Activated CD8-positive, alpha-beta memory T cell treated with anti-CD3 and anti-CD28 coated beads, Interleukin-2, amount 50 U/mL, for 4 hours (primary cell): ENCODE data around the gene CNDP2.
"Not testable (repeated sequence)": the region's sequence is repeated elsewhere in the genome, so short reads cannot be mapped to it uniquely, and the experiment has no call there.

Source experiments
- DNase-seq: peaks from one replicate; pipeline ENCODE4 v3.0.0-alpha.2; 2020

Gene CNDP2

DNA sequence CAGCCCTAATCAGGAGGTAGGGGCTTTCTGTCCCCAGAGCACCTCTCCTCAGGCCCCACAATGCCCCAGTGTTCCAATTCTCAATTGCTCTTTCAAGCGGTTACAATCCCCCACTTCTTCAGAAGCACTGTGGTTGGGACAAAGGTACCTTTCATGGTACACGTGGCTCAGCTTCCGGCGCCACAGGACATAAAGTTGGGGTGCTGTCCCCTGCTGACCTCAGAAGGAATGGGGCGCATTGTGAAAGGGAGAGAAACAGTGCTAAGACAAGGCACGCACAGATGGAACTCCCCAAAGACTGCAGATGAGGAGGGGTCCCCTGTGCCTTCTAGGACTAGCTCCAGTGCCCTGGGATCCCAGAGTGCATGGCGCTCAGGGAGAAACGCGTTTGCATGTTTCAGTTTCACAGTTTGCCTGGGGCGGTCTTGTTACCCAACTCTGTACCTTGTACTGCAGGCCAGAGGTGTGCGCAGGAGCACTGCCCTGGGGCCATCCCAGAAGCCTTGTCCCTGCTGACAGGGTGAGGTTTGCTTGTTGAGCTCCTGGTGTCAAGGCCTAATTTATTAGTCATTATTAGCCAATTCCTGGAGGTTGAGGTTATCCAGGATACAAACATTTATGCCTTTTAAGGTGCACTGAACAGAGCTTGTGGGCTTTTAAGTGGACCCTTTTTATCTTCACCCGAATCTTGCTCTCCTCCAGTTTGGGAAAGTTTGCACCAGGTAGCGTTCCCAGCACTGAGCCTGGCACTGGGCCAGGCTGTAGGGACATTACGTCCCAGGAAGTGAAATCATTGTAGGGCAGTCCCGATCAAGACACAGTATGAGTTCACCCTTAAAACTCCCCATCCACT, 45.8 kb downstream of the CNDP2 start:
- DNase-seq: no peak

DNA sequence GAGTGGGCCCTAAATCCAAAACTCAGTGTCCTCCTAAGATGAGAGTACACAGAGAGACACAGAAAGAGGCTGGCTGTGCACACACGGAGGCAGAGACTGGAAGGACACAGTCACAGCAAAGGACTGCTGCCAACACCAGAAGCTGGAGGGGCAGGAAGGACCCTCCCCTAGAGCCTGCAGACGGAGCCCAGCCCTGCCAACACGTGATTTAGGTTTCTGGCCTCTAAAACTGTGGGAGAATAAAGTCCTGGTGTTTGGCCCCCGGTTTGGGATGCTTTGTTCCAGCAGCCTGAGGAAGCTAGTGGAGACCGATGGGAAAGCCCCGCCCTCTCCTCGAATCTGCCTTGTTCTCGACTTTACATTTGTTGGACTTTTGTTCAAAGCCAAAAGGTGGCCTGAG, 48.7 kb downstream of the CNDP2 start:
- DNase-seq: no peak

DNA sequence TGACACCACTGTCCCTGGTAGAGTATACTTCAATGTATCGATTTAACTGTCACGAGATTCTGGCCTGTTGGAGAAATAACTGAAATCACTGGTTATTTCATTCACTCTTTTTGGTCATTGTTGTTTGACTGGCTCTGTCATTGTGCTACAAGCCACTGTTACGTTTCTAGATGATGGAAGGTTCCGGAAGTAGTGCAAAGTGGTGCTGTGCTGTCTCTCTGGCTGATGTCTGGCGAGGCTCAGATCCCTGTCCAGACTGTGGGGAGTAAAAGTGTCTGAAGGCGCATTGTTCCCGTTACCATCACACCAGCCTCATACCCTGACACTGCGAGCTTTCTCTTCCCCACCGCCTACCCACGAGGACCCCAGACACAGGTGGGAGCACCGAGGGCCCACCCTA, 49.8 kb downstream of the CNDP2 start:
- DNase-seq: no peak

DNA sequence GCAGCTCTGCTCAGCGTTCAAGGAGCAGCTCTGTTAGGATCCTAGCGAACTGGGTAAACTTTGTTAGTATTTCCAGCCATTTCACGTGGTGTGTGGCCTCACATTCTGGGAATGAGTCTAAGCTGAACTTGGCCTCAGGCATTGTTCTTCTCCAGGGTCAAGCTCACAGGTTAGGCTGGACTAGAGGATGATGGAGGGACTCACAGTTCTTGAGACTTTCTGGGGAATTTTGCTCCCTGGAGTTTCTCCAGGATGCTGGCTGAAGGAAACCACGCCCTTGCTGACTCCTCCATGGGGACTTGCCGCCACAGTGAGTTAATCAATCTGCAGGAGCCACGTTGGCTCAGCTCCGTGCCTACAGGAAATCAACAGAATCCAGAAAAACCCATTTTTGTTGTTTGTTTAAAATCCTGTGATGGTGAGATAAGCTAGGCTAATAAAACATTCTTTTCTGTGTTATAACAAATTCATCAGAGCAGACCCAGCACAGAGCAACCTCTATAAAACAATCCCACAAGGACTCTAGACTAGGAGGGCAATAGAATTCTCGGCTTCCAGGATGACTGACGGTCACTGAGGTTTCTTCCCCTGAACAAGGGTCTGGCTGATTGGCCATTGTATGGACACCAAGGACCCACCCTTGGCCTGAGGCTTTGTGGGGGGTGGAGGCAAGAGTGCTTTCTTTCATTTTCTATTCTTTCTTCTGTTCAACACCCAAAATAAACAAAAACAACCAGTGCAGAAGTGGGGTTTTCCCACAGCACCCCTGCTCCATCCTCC, 50.8 kb downstream of the CNDP2 start:
- DNase-seq: no peak

DNA sequence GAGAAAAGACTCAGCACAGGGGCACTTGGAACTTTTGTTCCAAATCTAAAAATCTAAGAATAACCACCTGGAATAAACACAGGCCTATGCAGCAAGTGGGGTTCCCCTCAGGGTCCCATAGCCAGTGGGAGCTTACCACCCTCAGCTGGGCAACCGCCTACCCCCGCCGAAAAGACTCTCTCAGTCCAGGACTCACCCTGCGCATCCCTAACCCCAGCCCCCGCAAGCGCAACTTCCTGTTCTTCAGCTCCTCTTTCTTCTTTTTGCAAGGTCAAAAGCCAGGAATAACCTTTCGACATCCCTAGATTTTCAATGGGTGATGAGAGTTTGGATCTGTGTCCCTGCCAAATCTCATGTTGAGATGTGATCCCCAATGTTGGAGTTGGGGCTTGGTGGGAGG, 51.7 kb downstream of the CNDP2 start:
- no peak for DNase-seq

DNA sequence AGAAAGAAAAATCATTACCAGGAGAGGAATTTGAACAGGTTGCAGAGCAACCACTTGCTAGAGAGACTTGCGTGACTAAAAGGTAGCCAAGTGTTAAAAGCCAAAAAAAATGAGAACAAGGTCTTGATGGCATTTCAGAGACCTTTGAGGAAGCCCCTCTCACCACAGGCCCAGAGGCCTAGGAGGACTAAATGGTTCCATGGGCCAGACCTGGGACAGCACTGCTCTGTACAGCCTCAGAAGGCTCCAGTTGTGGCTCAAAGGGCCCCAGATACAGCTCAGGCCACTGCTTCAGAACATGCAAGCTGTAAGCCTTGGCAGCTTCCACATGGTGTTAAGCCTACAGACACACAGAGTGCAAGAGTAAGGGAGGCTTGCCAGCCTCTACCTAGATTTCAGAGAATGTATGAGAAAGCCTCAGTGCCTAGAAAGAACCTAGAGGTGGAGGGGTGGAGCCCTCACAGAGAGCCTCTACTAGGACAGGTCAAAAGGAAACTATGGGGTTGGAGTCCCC, 53.5 kb downstream of the CNDP2 start:
- no peak for DNase-seq

DNA sequence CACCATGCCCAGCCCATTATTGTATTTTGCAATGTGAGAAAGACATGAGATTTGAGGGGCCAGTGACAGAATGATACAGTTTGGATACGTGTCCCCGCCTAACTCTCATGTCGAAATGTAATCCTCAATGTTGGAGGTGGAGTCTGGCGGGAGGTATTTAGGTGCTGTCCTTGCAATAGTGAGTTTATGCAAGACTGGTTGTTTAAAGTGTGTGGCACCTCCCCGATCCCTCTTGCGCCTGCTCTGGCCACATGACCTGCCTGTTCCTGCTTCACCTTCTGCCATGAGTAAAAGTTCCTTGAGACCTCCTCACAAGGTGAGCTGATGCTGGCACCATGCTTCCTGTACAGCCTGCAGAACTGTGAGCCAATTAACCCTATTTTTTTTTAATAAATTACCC, 54.7 kb downstream of the CNDP2 start:
- no peak for DNase-seq

DNA sequence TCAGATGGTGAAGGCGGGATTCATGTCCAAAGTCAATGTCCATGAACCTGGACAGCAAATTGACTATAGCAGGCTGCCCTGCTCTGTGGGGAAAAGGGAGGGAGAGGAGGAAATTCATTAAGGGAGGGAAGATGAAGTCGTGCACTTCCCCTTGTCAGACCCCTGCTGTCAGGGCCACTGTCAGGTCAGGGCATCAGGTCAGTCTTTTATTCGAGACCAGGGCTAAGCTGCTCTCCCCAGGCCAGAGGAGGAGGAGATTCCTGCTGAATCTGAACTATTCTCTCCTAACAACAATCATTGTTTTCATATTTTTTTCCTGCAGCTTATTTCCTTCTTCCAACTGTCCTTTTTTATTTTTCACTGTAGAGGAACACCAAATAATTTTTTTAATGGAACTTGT, 55.3 kb downstream of the CNDP2 start:
- no peak for DNase-seq

DNA sequence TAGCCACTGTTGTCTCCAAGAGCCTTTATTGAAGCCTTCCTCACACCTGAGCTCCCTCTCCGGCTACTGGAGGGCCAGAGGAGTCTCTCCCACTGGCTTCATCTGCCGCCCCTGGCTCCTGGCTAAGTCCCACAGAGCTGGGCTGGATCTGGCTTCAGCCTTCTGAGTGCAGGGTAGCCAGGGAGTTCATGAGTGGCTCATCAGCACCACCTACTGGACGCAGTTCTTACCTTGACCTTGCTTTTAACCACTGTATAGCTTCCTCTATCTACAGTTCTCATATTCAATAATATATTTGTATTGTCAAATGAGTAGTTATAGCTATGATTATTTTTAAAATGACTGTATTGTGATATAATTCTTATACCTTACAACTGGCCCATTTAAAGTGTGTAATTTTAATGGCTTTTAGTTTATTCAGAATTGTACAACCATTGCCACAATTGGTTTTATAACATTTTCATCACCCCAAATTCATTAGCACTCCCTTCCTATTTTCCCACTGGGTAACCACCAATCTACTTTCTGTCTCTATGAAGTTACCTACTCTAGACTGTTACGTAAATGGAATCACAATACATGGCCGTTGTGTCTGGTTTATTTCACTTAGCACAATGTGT, 55.9 kb downstream of the CNDP2 start:
- DNase-seq: peak; percentile 76

DNA sequence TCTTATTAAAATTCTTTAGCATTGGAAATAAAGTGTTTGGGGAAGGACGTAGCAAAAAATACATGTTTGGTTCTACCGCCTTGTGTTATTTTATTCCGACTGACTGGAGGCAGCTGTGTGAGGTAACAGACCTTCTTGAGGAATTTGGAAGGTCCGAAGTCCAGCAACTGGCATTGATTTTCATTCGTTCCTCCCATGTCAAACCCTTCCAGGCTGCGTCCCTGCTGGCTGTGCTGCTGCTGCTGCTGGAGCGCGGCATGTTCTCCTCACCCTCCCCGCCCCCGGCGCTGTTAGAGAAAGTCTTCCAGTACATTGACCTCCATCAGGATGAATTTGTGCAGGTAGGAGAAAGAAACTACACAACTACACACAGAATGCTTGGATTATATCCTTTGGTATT, 60.0 kb downstream of the CNDP2 start:
- DNase-seq: no peak

DNA sequence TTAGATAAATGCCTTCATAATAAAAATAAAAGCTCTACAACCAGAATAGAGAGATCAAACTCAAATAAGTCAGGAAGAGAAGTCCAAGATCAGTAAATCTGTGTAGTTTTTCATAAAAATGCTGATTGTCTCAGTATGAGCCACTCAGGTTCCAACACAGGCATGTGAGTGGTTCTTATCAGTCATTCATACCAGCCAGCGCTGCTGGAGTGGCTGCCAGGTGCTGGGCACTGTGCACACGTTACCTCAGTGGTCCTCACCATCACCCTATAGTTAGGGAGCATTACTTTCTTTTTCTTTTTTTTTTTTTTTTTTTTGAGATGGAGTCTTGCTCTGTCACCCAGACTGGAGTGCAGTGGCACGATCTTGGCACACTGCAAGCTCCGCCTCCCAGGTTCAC, 61.9 kb downstream of the CNDP2 start:
- no peak for DNase-seq

DNA sequence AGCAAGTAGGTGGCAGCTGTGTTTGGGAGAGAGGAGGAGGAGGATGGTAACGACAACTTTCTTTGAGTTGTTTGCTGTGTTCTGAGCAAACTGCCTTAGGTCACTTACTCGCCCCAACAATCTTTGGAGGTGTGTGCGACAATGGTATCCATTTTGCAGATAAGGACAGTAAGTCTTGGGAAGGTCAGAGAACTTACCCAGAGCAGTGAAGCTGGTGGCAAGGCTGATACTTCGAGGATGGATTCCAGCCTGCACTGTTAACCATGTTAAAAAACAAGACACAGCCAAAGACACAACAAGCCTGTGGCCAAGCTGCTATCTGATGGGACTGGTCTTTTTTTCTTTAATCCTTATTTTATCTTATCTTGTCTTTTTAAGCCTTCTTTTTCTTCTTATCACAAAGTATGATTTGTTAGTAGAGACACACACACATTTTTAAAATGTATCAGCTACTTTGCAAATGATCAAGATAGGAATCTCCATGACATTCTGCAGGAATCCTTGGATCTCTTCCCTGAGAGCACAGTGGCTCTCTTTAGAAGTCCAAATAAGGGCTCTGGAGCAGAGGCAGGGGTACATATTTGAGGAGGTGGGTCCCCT, 66.1 kb downstream of the CNDP2 start:
- no peak for DNase-seq

DNA sequence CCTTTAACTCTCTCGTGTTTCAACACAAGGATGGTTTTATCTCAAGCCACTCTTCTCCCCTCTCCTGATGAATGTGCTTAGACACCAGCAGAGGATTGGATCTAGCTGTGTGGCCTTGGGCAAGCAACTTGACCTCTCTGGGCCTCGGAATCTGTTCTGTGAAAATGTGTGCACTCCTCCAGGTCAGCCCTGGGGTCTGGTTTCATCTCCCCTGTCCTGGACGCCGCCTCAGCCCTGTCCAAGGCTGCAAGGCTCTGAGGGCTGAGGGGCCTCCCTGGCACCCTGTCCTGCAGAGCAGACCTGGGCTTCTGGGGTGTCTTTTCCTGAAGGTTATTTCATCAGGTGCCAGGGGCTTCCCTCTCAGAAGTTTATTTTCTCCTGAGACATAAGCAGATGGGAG, 66.6 kb downstream of the CNDP2 start:
- DNase-seq: no peak

DNA sequence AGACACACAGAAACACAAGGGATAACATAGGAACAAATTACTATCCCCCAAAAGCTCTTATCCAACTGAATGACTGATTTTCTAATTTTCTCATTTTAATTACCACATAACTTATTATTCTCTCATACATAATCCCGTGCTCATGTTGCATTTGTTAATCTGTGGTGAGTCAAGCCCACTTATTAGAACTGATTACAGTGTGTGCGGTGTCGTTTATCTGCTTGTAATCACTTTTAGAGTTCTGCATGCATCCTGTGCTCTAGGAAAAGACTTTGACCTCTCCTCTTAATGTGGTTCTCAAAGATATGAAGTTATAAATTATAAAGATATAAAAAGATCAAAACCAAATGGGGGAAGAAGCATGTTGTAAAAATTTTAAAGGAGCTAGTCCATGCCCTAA, 67.8 kb downstream of the CNDP2 start:
- DNase-seq: no peak

DNA sequence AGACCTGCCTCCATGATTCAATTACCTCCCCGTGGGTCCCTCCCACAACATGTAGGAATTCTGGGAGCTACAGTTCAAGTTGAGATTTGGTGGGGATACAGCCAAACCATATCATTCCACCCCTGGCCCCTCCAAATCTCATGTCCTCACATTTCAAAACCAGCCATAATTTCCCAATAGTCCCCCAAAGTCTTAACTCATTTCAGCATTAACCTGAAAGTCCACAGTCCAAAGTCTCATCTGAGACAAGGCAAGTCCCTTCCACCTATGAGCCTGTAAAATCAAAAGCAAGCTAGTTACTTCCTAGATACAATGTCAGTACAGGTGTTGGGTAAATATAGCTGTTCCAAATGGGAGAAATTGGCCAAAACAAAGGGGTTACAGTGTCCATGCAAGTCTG, 69.0 kb downstream of the CNDP2 start:
- not testable (repeated sequence) for DNase-seq

DNA sequence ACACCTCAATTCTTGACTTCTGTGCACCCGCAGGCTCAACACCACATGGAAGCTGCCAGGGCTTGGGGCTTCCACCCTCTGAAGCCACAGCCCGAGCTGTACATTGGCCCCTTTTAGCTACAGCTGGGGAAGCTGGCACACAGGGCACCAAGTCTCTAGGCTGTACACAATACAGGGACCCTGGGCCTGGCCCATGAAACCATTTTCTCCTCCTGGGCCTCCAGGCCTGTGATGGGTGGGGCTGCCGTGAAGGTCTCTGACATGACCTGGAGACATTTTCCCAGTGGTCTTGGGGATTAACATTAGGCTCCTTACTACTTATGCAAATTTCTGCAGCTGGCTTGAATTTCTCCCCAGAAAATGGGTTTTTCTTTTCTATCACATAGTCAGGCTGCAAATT, 69.8 kb downstream of the CNDP2 start:
- DNase-seq: not testable (repeated sequence)

DNA sequence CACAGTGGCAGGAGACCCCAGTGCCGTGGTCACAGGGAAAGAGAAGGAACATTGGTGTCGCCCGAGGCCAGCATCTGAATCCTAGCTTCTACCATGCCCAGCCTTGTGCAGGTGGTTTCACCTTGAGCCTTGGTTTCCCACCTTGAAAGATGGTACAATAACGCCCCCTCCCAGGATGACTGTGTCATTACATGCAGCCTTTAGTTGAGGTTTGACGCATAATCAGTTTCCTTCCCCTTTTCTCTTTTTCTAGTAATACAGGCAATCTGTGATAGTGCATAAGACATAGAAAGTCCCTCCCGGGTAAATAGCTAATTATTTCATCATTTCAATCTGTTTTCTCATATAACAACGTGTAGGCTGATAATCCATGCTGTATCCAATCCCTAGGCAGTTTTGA, 71.7 kb downstream of the CNDP2 start:
- no peak for DNase-seq

DNA sequence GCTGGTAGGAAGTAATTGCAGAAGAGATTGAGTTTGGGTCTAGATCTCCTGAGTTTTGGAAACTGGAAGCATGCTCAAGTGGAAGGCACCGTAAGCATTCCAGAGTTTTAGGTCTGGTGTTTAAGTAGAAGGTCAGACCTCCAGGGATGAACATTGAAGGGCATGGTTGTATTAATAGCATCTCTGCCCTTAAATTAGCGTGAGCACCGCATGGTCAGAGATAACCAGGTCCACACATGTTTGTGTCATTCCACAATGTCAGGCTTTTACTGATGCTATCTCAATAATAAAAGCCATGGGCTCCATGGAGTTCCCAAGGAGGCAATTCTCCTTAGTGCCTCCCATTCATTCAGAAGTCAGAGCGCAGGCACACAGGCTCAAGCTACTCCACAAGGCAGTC, 73.2 kb downstream of the CNDP2 start:
- no peak for DNase-seq

DNA sequence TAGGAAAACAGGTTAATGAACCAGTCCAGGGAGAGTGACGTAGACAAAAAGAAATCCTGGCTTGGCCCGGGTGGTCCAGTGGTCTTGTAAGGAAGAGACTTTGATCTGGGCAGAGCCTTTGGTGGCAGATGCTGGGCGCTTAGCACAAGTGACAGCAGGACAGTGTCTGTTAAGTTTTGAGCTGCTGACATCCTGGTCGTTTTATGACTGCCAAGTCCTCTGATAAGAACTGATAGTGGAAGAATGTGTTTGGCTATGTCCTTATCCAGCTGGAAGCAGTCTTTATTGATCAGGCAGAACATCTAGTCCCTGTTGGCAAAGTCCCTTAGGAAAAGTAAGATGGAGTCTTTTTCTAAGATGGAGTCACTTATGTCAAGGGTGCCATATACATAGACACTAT, 74.1 kb downstream of the CNDP2 start:
- no peak for DNase-seq

DNA sequence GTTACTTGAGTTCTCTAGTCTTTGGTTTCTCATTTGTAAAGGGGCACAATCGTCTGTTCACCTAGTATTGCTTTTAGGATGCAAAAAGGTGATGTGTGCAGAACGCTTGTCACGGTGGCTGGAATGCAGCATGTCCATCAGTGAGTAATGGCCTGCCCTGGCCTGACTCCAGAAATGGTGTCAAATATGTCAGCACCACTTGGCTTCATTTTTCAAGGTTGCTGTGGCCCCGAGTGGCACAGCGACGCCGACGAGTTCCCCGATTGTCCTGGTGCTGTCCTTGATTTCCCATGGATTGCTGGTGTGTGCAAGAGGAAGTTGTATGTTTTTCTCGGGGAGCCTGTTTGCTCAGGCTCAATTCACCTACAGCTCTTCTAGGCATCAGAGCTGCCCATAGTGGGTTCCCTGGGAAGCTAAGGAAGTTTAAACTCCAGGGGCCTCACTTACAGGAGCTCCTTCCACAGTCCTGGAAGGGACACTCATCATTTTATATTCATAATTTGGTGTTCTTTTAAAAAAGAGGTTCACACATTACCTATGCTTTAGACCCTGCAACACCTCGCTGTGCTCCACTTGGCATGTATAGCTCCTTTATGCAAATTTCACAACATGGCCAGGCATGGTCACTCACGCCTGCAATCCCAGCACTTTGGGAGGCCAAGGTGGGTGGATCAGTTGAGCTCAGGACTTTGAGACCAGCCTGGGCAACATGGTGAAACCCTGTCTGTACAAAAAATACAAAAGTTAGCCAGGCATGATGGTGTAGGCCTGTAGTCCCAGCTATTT, 75.9 kb downstream of the CNDP2 start:
- DNase-seq: no peak

DNA sequence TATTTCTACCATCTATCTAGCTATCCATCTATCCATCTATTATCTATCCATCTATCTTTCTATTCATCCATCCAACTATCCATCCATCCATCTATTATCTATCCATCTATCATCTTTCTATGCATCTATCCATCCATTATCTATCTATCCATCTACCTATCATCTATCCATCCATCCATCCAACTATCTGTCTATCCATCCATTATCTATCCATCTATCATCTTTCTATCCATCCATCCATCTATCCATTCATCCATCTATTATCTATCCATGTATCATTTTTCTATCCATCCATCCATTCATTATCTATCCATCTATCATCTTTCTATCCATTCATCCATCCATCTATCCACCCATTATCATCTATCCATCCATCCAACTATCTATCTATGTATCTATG, 76.9 kb downstream of the CNDP2 start:
- no peak for DNase-seq
